DND-41 (cell line): Measurements from ENCODE around the gene COL4A1.

Experiments used
- ATAC-seq: fragments of 200-7000 bp; cut with Tn5 transposase; 3 replicates; pipeline ENCODE4 v1.9.1; 2021; ENCODE audit warnings: low read depth; ENCODE audit not compliant: insufficient read depth
- DNase-seq: peaks from one replicate; pipeline ENCODE4 v3.0.0-alpha.2; 2020
- H2AFZ ChIP-seq: 2 replicates; pipeline ENCODE4 v1.6.0; 2012; ENCODE audit warnings: low read depth, low read length
- H3K27ac ChIP-seq: 2 replicates; pipeline ENCODE4 v1.5.1; 2012; ENCODE audit warnings: low read length, inconsistent platforms
- H3K27me3 ChIP-seq: fragments of 200-600 bp; sonication (generic); 2 replicates; pipeline ENCODE4 v1.6.0; 2012; ENCODE audit warnings: low read length, mild to moderate bottlenecking, inconsistent platforms; ENCODE audit not compliant: insufficient read depth, poor library complexity
- H3K36me3 ChIP-seq: 2 replicates; pipeline ENCODE4 v1.5.1; 2012; ENCODE audit warnings: low read length, inconsistent platforms; ENCODE audit not compliant: insufficient read depth
- H3K4me1 ChIP-seq: 2 replicates; pipeline ENCODE4 v1.5.1; 2012; ENCODE audit warnings: mild to moderate bottlenecking, low read length; ENCODE audit not compliant: insufficient read depth
- H3K4me2 ChIP-seq: 2 replicates; pipeline ENCODE4 v1.6.0; 2012; ENCODE audit warnings: mild to moderate bottlenecking, moderate library complexity, low read length, inconsistent platforms; ENCODE audit not compliant: insufficient read depth
- H3K4me3 ChIP-seq, 2 experiments: fragments of 200-600 bp in 1 of 2; shearing (Covaris generic) in 1 of 2; 2 replicates each; pipeline ENCODE4 v1.5.1; 2012 to 2016; ENCODE audit warnings: inconsistent platforms in 2 of 2, low read length in 2 of 2, mild to moderate bottlenecking in 2 of 2, low read depth in 1 of 2, moderate library complexity in 1 of 2
- H3K79me2 ChIP-seq: 2 replicates; pipeline ENCODE4 v1.6.0; 2012; ENCODE audit warnings: low read length, inconsistent platforms; ENCODE audit not compliant: insufficient read depth
- H3K9ac ChIP-seq: 2 replicates; pipeline ENCODE4 v1.6.0; 2012; ENCODE audit warnings: low read depth, mild to moderate bottlenecking, inconsistent platforms, low read length, moderate library complexity
- H3K9me3 ChIP-seq: 2 replicates; pipeline ENCODE4 v1.5.1; 2012; ENCODE audit warnings: low read length, moderate library complexity, mild to moderate bottlenecking, inconsistent platforms; ENCODE audit not compliant: insufficient read depth, severe bottlenecking
- H4K20me1 ChIP-seq: 2 replicates; pipeline ENCODE4 v1.6.0; 2012; ENCODE audit warnings: low read length; ENCODE audit not compliant: insufficient read depth
- EZH2 ChIP-seq: IDR thresholded peaks from 3 replicates; pipeline ENCODE4 v1.6.1; 2012; ENCODE audit warnings: borderline replicate concordance, low read depth, mild to moderate bottlenecking, moderate library complexity, low read length, inconsistent platforms; ENCODE audit not compliant: severe bottlenecking
- TF ChIP-seq, protein P1 (sequence below): IDR thresholded peaks from 2 replicates; pipeline ENCODE4 v1.5.1; 2012; ENCODE audit warnings: borderline replicate concordance, low read length, moderate library complexity, mild to moderate bottlenecking; ENCODE audit not compliant: poor library complexity, severe bottlenecking; ENCODE audit errors: extremely low read depth

COL4A1 gene

DNA sequence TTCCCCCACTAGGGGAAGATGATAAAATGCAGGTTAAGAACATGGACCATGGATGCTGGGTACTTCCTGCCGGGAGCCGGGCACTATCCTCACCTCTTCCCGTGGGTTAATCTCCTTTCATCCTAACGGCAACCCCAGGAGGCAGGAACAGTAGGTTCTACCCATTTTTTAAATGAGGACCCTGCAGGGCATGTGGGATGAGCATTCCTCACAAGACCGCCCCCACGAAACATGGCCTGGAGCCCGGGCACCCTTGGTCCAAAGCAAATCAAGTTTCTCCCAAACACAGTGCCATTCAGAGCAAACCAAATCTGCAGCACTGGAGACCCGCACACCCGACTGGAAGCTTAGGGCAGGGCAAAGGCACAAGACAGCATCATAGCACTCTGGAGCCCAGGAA is 35.5 kb upstream of the COL4A1 start:
- DNase-seq (no peak), ATAC-seq (no peak)
- no peak overlapping the region for H3K27ac ChIP-seq
- H3K27me3 ChIP-seq, result peaks cover 53% of the 10 kb centered on the region
- no peaks in the 10 kb centered on the region for H3K79me2 ChIP-seq
- no peak overlapping the region for H3K4me3 ChIP-seq
- no peak overlapping the region for H3K4me2 ChIP-seq
- no peak overlapping the region for H2AFZ ChIP-seq
- no peaks in the 10 kb centered on the region for H3K9me3 ChIP-seq
- H3K9ac ChIP-seq, result no peak overlapping the region
- no peaks in the 10 kb centered on the region for H3K4me1 ChIP-seq
- TF ChIP-seq, protein P1, sequence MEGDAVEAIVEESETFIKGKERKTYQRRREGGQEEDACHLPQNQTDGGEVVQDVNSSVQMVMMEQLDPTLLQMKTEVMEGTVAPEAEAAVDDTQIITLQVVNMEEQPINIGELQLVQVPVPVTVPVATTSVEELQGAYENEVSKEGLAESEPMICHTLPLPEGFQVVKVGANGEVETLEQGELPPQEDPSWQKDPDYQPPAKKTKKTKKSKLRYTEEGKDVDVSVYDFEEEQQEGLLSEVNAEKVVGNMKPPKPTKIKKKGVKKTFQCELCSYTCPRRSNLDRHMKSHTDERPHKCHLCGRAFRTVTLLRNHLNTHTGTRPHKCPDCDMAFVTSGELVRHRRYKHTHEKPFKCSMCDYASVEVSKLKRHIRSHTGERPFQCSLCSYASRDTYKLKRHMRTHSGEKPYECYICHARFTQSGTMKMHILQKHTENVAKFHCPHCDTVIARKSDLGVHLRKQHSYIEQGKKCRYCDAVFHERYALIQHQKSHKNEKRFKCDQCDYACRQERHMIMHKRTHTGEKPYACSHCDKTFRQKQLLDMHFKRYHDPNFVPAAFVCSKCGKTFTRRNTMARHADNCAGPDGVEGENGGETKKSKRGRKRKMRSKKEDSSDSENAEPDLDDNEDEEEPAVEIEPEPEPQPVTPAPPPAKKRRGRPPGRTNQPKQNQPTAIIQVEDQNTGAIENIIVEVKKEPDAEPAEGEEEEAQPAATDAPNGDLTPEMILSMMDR, result no peak
- no peak for TF ChIP-seq EZH2
- peaks cover 8% of the 10 kb centered on the region for H4K20me1 ChIP-seq
- no peaks in the 10 kb centered on the region for H3K36me3 ChIP-seq

DNA sequence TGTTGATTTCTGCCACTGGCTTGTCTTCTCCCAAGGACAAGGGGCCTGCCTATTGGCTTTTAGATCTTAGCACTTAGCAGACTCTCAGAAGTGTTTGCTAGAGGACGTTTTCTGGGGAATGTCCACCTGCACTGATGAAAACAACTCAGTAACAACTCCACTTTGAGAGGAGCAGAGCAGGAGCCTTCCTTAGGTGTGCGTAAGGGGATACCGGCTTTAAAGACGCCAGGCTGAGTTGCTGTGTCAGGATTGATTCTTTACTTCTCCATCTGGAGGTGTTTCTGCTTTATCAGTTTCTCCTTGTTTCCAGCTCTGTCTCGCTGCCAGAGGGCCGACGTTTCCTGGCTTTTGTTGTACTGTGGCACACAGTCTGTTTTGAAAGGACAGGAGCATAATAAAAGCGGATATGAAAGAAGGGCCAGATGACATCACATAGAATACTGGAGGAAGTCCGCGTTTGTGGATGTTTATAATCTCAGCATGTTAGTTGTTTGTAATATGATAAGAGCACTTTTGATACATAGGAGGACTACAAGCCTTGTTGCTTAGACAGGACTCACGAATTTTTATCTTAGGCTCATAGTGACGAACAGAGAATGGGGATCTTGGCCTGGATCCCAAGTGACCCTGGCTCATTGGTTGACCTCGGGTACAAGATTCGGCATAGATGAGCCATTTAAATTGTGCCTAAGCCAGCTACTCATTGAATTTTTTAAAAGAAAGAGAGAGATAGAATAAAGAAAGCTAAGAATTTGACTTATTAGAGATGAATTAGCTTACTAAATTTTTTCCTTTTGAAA is 34.7 kb upstream of the COL4A1 start:
- DNase-seq, result no peak

DNA sequence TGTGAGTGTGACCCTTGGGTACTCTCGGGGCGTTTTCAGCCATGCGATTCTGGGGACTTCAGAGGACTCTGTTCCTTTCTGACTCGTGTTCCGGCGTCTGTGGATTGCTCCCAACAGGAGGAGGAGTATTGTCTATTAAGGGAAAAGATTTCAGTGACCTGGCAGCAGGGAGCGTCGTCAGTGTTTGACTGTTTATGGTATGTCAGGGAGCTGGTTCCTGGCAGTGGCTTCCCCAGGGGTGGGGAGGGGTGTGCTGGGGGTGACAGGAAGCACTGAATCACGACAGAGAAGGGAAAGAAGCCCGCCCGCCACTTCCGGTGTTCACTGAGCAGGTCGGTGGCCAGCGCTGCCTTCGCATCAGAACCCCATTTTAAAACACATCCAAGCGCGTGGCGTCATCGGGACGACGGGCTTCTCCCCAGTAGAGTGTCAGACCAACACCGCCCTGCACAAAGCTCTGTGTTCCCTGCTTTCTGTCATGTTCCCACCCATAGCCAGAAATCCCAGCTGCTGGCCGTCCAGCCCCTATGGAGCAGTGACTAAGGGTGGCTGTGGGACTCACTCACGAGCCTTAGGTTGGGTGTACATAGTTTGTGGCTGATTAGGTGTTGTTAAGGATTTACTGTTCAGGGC is 34.0 kb upstream of the COL4A1 start:
- Histone ChIP-seq H3K79me2 (no peaks in the 10 kb centered on the region), H3K27ac (no peak overlapping the region), H4K20me1 (peaks cover 2% of the 10 kb centered on the region; the same call in 1 of the 2 replicates), H3K4me2 (no peak overlapping the region), H3K9ac (no peak overlapping the region), H3K27me3 (peaks cover 48% of the 10 kb centered on the region), H3K9me3 (no peaks in the 10 kb centered on the region), H3K4me3 (no peak overlapping the region), H3K4me1 (no peaks in the 10 kb centered on the region), H2AFZ (no peak overlapping the region), H3K36me3 (no peaks in the 10 kb centered on the region)
- ATAC-seq (no peak), DNase-seq (no peak)
- TF ChIP-seq, protein P1, result no peak
- no peak for TF ChIP-seq EZH2

More for the DNA sequence above, 34.7 kb upstream of the COL4A1 start:
- H4K20me1 ChIP-seq, result peaks cover 3% of the 10 kb centered on the region
- H3K4me1 ChIP-seq, result no peaks in the 10 kb centered on the region
- no peak overlapping the region for H3K27ac ChIP-seq
- H3K27me3 ChIP-seq, result peaks cover 45% of the 10 kb centered on the region
- H3K9ac ChIP-seq, result no peak overlapping the region
- H2AFZ ChIP-seq, result no peak overlapping the region
- no peaks in the 10 kb centered on the region for H3K79me2 ChIP-seq
- no peak overlapping the region for H3K4me3 ChIP-seq
- H3K4me2 ChIP-seq, result no peak overlapping the region
- no peaks in the 10 kb centered on the region for H3K9me3 ChIP-seq
- H3K36me3 ChIP-seq, result no peaks in the 10 kb centered on the region
- TF ChIP-seq EZH2, result no peak
- TF ChIP-seq, protein P1, result no peak
- ATAC-seq, result no peak
